Cortex of kidney (tissue), 1 donor: ENCODE measurements around the gene SPRED3.
"Not testable (repeated sequence)": the region's sequence is repeated elsewhere in the genome, so short reads cannot be mapped to it uniquely, and the experiment has no call there.

Source experiments
- DNase-seq: peaks from one replicate; lab custom pipeline; 2025; lab: John Stamatoyannopoulos, UW

The SPRED3 gene

GRCh38 chr19:38417544-38418506 lies 29.3 kb downstream of the SPRED3 start:
- no peak for DNase-seq

GRCh38 chr19:38420935-38421334 lies 32.4 kb downstream of the SPRED3 start:
- DNase-seq = no peak

DNA sequence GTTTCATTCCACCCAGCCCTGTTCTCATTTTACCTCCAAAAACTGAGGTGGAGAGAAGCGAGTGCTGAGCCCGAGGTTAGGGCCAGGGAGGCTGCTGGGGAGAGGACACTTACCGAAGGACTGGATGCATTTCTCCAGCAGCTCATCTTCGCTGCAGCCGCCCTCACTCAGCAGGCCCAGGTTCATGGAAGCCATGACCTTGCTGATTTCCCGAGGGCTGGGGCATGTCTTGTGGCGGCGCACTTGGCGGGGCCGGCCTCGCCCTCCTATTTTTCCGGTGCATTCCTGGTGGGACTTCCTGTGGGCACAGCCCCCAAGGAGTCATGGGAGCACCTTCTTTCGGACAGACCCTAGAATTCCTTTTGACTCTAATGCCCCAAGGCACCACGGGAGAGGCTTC lies 33.4 kb downstream of the SPRED3 start:
- DNase-seq = no peak

DNA sequence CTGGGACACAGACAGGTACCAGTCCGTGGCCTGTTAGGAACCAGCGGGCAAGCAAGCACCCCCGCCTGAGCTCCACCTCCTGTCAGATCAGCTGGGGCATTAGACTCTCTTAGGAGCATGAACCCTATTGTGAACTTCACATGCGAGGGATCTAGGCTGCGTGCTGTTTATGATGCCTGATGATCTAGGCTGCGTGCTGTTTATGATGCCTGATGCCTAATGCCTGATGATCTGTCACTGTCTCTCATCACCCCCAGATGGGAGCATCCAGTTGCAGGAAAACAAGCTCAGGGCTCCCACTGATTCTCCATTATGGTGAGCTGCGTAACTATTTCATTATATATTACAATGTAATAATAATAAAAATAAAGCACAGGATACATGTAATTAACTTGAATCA lies 33.9 kb downstream of the SPRED3 start:
- no peak for DNase-seq

DNA sequence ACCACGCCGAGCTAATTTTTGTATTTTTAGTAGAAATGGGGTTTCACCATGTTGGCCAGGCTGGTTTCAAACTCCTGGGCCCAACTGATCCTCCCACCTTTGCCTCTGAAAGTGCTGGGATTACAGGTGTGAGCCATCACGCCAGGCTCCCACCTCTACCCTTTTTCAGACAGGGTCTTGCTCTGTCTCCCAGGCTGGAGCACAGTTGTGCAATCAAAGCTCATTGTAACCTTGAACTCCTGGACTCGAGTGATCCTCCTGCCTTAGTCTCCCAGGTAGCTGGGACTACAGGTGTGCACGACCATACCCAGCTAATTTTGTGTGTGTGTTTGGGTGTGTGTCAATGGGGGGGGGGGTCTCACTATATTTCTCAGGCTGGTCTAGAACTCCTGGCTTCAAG lies 35.8 kb downstream of the SPRED3 start:
- no peak for DNase-seq

- no peak for DNase-seq
Observed at GRCh38 chr19:38425222-38425809, 36.8 kb downstream of the SPRED3 start.

- DNase-seq = no peak
Observed at GRCh38 chr19:38425810-38426466, 37.4 kb downstream of the SPRED3 start, which contains the start of gene RASGRP4. TSS of gene RASGRP4 (minus strand) at chr19:38426219. CDS start at chr19:38426091, 128 bp downstream.

DNA sequence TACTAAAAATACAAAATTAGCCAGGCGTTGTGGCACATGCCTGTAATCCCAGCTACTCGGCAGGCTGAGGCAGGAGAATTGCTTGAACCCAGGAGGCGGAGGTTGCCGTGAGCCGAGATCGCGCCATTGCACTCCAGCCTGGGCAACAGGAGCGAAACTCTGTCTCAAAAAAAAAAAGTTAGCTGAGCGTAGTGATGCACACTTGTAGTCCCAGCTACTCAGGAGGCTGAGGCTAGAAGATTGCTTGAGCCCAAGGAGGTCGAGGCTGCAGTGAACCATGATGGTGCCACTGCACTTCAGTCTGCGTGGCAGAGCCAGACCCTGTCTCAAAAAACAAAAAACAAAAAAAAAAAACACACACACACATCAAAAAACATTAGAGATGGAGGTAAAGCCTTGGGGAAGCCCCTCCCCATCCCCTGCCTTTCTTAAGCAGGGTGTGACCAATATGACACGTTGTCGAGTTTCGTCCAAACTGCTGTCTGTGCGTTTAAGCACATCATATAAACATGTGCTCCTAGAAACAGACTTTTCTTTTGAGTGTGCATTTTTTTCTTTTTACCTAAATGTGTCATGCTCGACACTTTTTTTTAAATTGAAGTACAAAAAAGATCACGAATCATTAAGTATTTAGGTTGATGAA lies 38.7 kb downstream of the SPRED3 start:
- not testable (repeated sequence) for DNase-seq

GRCh38 chr19:38429055-38429810 lies 40.7 kb downstream of the SPRED3 start:
- no peak for DNase-seq

DNA sequence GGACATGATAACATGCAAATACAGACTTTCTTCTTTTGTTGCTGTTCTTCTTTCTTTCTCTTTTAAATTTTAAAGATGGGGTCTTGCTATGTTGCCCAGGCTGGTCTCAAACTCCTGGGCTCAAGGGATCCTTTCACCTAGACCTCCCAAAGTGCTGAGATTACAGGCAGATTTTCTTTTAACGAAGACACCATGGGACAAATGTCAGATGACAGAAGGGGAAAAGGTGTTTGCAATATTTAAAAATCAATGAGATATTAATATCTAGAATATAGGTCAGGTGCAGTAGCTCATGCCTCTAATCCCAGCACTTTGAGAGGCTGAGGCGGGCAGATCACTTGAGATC lies 41.3 kb downstream of the SPRED3 start:
- no peak for DNase-seq

DNA sequence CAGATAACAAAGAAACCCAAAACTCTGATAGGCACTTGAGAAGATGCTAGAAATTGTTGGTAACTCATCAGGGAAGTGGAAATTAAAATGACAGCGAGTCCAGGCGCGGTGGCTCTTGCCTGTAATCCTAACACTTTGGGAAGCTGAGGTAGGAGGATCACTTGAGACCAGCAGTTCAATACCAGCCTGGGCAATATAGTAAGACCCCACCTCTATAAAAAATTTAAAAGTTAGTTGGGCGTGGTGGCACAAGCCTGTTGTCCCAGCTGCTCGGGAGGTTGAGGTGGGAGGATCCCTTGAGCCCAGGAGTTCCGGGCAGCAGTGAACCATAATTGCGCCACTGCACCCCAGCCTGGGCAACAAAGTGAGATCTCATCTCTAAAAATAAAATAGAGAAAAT lies 42.4 kb downstream of the SPRED3 start:
- no peak for DNase-seq

DNA sequence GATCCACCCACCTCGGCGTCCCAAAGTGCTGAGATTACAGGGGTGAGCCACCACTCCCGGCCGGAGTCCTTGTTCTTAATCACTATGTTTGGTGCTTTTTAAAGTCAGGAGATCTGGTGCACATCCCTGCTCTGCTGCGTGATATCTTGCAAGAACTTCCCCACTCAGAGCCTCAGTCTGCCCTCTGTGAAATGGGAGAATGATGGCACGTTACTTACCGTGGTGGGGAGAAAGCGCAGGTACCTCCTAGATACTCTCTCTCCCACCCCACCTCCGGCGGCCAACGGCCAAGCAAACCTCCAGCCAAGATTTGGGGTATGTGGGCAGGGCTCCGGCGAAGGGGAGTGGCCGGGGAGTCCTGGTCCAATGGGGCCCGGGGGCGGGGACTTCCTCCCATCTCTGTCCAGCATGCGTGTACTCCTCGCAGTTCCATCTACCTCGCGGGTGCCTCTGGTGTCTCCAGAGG lies 44.8 kb downstream of the SPRED3 start, which contains the start of gene RYR1:
Gene RYR1, plus strand, starts transcription at position 424 of the 466 bp plus-strand sequence. CDS start 139 bp downstream, outside the sequence.
- no peak for DNase-seq

DNA sequence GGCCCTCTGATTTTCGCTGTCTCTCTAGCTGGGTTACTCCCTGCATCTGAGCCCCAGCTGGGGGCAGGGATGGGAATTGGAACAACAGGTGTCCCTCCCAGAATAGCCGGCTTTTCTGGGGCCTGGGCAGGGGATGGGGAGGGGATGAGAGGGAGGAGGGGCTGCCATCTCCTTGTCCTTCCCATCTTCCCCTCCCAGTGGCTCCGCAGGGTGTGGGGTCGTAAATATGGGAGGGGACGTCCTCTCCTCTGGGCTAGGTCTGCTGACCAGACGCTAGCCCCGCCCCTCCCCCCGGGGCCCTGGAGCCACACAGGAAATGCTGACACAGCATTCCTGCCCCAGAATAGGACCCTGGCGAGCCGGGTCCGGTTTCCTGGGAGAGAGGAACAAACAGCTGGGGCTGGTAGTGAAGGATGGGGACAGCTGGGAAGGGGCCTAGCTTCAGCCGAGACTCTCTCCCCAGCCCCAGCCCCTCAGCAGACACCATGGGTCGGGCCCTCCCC lies 46.1 kb downstream of the SPRED3 start:
- no peak for DNase-seq

DNA sequence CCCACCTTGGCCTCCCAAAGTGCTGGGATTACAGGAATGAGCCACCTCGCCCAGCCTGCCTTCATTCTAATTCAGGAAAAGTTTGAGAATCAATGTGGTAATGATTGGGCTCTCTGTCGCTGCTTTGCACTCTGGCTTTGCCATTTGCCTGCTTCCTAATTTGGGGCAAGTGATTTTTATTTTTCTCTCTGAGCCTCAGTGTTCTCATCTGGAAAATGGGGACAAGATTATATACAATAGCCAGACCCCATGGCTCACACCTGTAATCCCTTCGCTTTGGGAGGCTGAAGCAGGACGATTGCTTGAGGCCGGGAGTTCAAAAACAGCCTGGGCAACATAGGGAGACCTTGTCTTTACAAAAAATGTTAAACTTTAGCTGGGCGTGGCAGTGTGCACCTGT lies 48.8 kb downstream of the SPRED3 start:
- DNase-seq = no peak

DNA sequence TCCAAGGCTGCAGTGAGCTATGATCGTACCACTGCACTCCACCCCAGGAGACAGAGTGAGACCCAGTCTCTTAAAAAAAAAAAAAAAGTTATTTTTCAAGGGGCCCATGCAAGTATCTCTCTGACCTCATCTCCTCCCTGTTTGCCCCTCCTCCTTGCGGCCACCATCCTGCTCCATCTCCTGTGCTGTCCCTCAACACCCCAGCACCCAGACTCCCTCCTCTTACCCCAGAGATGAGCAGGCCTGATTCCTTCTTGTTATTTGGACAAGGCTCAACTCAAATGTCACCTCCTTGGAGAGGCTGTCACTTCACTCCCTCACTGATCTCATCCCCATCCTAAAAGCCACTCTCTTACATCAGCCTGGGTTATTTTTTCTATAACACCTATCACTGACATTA lies 49.4 kb downstream of the SPRED3 start:
- DNase-seq = no peak

DNA sequence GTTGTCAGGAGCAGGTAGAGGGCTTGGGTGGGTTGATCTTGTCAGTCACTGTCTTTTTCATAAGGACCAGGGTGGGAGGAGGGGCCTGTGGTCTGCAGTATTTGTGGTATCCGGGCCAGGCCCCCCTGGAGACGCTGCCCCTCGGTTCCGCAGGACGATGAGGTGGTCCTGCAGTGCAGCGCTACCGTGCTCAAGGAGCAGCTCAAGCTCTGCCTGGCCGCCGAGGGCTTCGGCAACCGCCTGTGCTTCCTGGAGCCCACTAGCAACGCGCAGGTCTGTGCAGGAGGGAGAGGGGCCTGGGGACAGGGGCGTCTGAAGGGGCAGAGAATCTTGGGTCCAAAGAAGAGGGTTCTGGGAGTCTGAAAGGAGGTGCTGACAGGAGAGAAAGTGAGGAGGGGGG lies 52.1 kb downstream of the SPRED3 start:
- DNase-seq = no peak

- DNase-seq = no peak
Observed at GRCh38 chr19:38441657-38442348, 53.3 kb downstream of the SPRED3 start.

DNA sequence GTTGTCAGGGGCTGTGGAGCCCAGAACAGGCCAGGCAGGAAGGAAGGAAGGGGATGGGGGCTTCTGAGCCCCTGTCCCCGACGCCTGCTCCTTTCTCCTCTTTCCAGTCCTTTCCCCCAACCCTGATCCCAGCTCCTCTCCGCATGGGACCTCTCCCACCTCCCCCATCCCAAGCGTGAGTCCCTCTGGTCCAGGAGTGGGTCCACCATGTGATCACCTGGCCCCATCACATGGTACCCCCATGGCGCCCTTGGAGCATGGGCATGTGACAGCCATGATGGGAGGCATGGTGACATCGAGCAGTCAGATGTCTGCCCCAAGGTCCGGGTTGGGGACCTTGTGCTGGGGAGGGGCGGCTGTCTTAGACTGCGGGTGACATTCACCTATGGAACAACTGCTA lies 54.2 kb downstream of the SPRED3 start:
- no peak for DNase-seq

- no peak for DNase-seq
Observed at GRCh38 chr19:38443458-38443999, 55.0 kb downstream of the SPRED3 start.

GRCh38 chr19:38444026-38444425 lies 55.5 kb downstream of the SPRED3 start:
- DNase-seq = no peak
